HK-2 (cell line): Measurements from ENCODE around the gene NTM.
"Not testable (repeated sequence)": the region's sequence is repeated elsewhere in the genome, so short reads cannot be mapped to it uniquely, and the experiment has no call there.

Source experiments
- DNase-seq: peaks from one replicate; pipeline ENCODE4 v3.0.0-alpha.2; 2018; ENCODE audit not compliant: unreplicated experiment

The NTM gene

GRCh38 chr11:131668500-131669400, 298.3 kb downstream of the NTM start:
- DNase-seq = peak; percentile 20

- no peak for DNase-seq
Observed at GRCh38 chr11:131669401-131669780, 299.0 kb downstream of the NTM start.

GRCh38 chr11:131670876-131671275, 300.5 kb downstream of the NTM start:
- DNase-seq = no peak

- no peak for DNase-seq
Observed at GRCh38 chr11:131671320-131671719, 300.9 kb downstream of the NTM start.

- no peak for DNase-seq
Observed at GRCh38 chr11:131671734-131672133, 301.3 kb downstream of the NTM start.

GRCh38 chr11:131672191-131672590, 301.8 kb downstream of the NTM start:
- no peak for DNase-seq

GRCh38 chr11:131674051-131674755, 303.8 kb downstream of the NTM start:
- DNase-seq = peak; percentile 58

- DNase-seq = no peak
Observed at GRCh38 chr11:131675121-131675888, 304.9 kb downstream of the NTM start.

GRCh38 chr11:131677828-131678470, 307.5 kb downstream of the NTM start:
- DNase-seq = no peak

- no peak for DNase-seq
Observed at GRCh38 chr11:131678658-131679340, 308.4 kb downstream of the NTM start.

- DNase-seq = not testable (repeated sequence)
Observed at GRCh38 chr11:131680448-131680847, 310.0 kb downstream of the NTM start.

- no peak for DNase-seq
Observed at GRCh38 chr11:131681920-131682319, 311.5 kb downstream of the NTM start.

GRCh38 chr11:131682373-131683015, 312.1 kb downstream of the NTM start:
- no peak for DNase-seq

GRCh38 chr11:131683131-131683530, 312.7 kb downstream of the NTM start:
- DNase-seq = no peak

- DNase-seq = no peak
Observed at GRCh38 chr11:131683666-131684065, 313.3 kb downstream of the NTM start.

- DNase-seq = no peak
Observed at GRCh38 chr11:131684111-131685060, 314.0 kb downstream of the NTM start.

GRCh38 chr11:131685206-131685605, 314.8 kb downstream of the NTM start:
- no peak for DNase-seq

GRCh38 chr11:131685906-131686305, 315.5 kb downstream of the NTM start:
- no peak for DNase-seq

GRCh38 chr11:131686836-131687235, 316.4 kb downstream of the NTM start:
- no peak for DNase-seq
